ENCODE results near the gene RAD18.

DNA sequence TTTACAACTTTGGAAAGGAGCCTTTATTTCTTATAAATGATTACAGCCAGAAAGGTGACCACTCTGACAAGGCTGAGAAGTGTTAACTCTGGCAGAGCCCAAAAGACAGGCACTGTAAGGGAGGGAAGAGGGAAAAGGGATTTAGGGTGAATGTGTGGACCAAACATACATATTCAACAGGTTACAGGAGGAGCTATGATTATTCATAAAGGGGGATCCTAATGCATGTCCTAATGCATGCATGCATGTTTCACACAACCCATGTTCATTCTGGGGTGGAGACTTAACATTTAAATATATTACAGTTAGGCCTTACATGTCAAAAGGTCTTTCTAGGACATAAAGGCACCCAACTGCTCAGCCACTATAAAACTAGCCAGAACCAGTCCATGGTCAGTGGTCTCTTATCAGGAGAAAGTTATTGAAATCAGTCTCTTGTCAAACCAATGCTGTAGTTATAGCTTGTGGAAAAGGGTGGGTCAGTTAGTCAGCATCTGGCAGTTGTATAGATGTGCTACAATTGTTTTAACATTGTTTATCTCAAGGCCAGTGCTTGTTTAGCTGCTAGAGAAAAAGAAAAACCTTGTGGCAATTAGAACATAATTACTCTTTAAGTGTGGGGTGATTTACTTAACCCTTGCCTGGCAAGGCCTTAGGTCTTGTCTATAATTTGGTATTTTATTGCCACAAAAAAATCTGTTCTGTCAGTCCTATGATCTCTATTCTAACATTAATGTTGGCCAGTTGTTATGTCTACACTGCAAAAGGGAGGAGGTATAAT is 77.5 kb downstream of the RAD18 start:
- no peak for TF ChIP-seq EZH2 (IDR thresholded peaks at IDR 0.05; ENCODE audit: insufficient read depth, poor library complexity, severe bottlenecking)
- no peak for TF ChIP-seq EZH2phosphoT487 (IDR thresholded peaks at IDR 0.05; ENCODE audit: insufficient read depth, low read depth)
